Peyer's patch (tissue), 4 donors: Measurements from ENCODE around the gene C4orf51.

ENCODE experiments used
- CTCF ChIP-seq, 6 experiments: fragments of 450-650 bp in 4 of 6; fragments of 200-600 bp in 2 of 6; sonication (generic) in 1 of 6; IDR thresholded peaks; one replicate each; pipeline ENCODE4 v1.5.1; 2017 to 2019; ENCODE audit warnings: antibody characterized with exemption in 6 of 6, mild to moderate bottlenecking in 3 of 6, moderate library complexity in 1 of 6
- POLR2A ChIP-seq, 2 donors: fragments of 450-650 bp; IDR thresholded peaks; one replicate each; pipeline ENCODE4 v1.5.1; 2017; ENCODE audit warnings: antibody characterized with exemption in 2 of 2, mild to moderate bottlenecking in 2 of 2, moderate library complexity in 2 of 2

GRCh38 chr4:145635117-145635516 is 44.8 kb upstream of the C4orf51 start:
- TF ChIP-seq POLR2A (IDR thresholded peaks at IDR 0.05) (no peak), CTCF (IDR thresholded peaks at IDR 0.05) (no peak)
